Heart left ventricle (tissue), 16 donors: ENCODE results near the gene CTNND2. TPM values are rescaled to one million over a fixed set of nuclear protein-coding genes. Genes with fewer than 3 reads are reported as not detected.

ENCODE experiments used
- ATAC-seq, 4 donors: fragments of 200-7000 bp; cut with Tn5 transposase; one replicate each; pipeline ENCODE4 v1.9.1; 2020 to 2022; ENCODE audit warnings: moderate library complexity in 4 of 4, mild to moderate bottlenecking in 3 of 4, moderate number of reproducible peaks in 1 of 4
- DNase-seq, 5 donors: peaks; one replicate each; pipeline ENCODE4 v3.0.0-alpha.2; 2020
- H3K27ac ChIP-seq, 12 donors: fragments of 200-600 bp; sonication (generic) in 4 of 12; one replicate each; pipeline versions ENCODE4 v1.5.0 to v1.8.0; 2016 to 2022; ENCODE audit warnings: mild to moderate bottlenecking in 2 of 12
- H3K27me3 ChIP-seq, 9 donors: fragments of 200-600 bp; sonication (generic) in 2 of 9; one replicate each; pipeline versions ENCODE4 v1.5.1 to v1.8.0; 2016 to 2022; ENCODE audit warnings: mild to moderate bottlenecking in 3 of 9
- H3K36me3 ChIP-seq, 9 donors: fragments of 200-600 bp; sonication (generic) in 2 of 9; one replicate each; pipeline versions ENCODE4 v1.5.0 to v1.8.0; 2018 to 2022; ENCODE audit warnings: mild to moderate bottlenecking in 2 of 9
- H3K4me1 ChIP-seq, 12 donors: fragments of 200-600 bp; sonication (generic) in 4 of 12; one replicate each; pipeline versions ENCODE4 v1.5.0 to v1.8.0; 2016 to 2022; ENCODE audit warnings: mild to moderate bottlenecking in 3 of 12
- H3K4me3 ChIP-seq, 12 donors: fragments of 200-600 bp; sonication (generic) in 4 of 12; one replicate each; pipeline versions ENCODE4 v1.5.0 to v1.8.0; 2017 to 2022; ENCODE audit warnings: mild to moderate bottlenecking in 9 of 12, moderate library complexity in 4 of 12
- H3K9me3 ChIP-seq, 12 donors: fragments of 200-600 bp; sonication (generic) in 4 of 12; one replicate each; pipeline versions ENCODE4 v1.5.0 to v1.8.0; 2016 to 2022; ENCODE audit warnings: mild to moderate bottlenecking in 1 of 12
- CTCF ChIP-seq, 12 donors: fragments of 200-600 bp; sonication (generic) in 4 of 12; IDR thresholded peaks; one replicate each; pipeline versions ENCODE4 v1.5.0 to v1.8.0; 2018 to 2022; ENCODE audit warnings: antibody characterized with exemption in 12 of 12, mild to moderate bottlenecking in 5 of 12
- POLR2A ChIP-seq, 2 donors: fragments of 450-650 bp; IDR thresholded peaks; one replicate each; pipeline ENCODE4 v1.6.1; 2017; ENCODE audit warnings: antibody characterized with exemption in 2 of 2, mild to moderate bottlenecking in 2 of 2, moderate library complexity in 2 of 2
- WGBS, 4 donors: extraction: QIAGEN DNeasy Blood & Tissue Kit in 2 of 4; methylation state at CpG; one replicate each; pipeline versions ENCODE4 v1.1.5 to v1.1.7; 2013 to 2018; 5-methylcytosine and 5-hydroxymethylcytosine counted together
- intact Hi-C, 10 donors: fragments of 100-400 bp; cut with DNase I; formaldehyde crosslinking; loops; one replicate each; pipeline versions ENCODE4 v1.11.1 to v1.14.2; 2022
- polyA plus RNA-seq, 2 donors: library from polyadenylated mRNA; stranded (reverse); fragments of 200-250 nt; gene quantifications; one replicate each; pipeline ENCODE4 v1.2.3, GENCODE V29; 2013
- total RNA-seq, 9 donors: library from RNA; depleted of rRNA in 2 of 9; stranded (reverse); fragments of >200 nt in 2 of 9; fragmentation: NEBNext Ultra II Directional in 3 of 9; extraction: Animal tissue kit (Norgen Biotek cat#: 25700) in 3 of 9; gene quantifications; one replicate each; pipeline versions ENCODE4 v1.1.0 to v1.2.4, GENCODE V29; 2016 to 2023
- donor health status: ischemic (EF 13 %, LVEDD 7.1; RV severe dilation, severe dysfunction).
- donor health status: healthy with polysubstance abuse.
- donor health status: DM: no; HTN: yes; CAD: no.
- donor health status: DM: no; HTN: no; CAD: no.
- donor health status: ischemic (EF 25% LVEDD 6.9; RV normal size, moderate dysfunction).
- donor health status: ischemic (EF 25% LVEDD 5.7; RV mildly dilated, moderate dysfunction).
- donor health status: healthy.
- donor health status: DM: yes; HTN: yes; CAD: no.
- donor health status: ischemic (EF 35%, LVEDD 5.7; RV mildly dilated, moderate dysfunction).
- donor health status: nonischemic (EF 11% LVEDD 7.7; RV severe dilation, severe dysfunction).
- donor health status: DM: yes; HTN: yes; CAD: no.
- donor health status: PGD.
- donor health status: ischemic (EF 29% LVEDD 5.4; RV normal size, mild dysfunction).
- donor health status: nonischemic (EF 23%, LVEDD 6.1; RV moderate dilation, normal function).

The CTNND2 gene
- total and polyA plus RNA-seq, 11 donors = 4.0 to 36.8 (median 20.2) TPM

GRCh38 chr5:11491404-11492075 lies 412.7 kb downstream of the CTNND2 start:
- H3K27ac ChIP-seq = no peak overlapping the region
- DNase-seq = no peak
- no peak for ATAC-seq
- TF ChIP-seq POLR2A (IDR thresholded peaks at IDR 0.05) = no peak
- no peak for TF ChIP-seq CTCF (IDR thresholded peaks at IDR 0.05)
- no peaks in the 10 kb centered on the region for H3K36me3 ChIP-seq
- intact Hi-C loops = loop anchor here in 4 of 10 donors (10.0 kb wide), 1 partner anchor 227 kb away; no protein-coding TSS in a partner anchor
- H3K4me1 ChIP-seq = peaks cover 0 to 5% (median 0%) of the 10 kb centered on the region in 12 donors
- WGBS, 4 donors = 71 to 88% (median 81%) methylated on average over 7 of the region's 7 CpGs
- H3K4me3 ChIP-seq = no peak overlapping the region
- no peaks in the 10 kb centered on the region for H3K27me3 ChIP-seq
- H3K9me3 ChIP-seq = no peaks in the 10 kb centered on the region

GRCh38 chr5:11483630-11484029 lies 420.6 kb downstream of the CTNND2 start:
- Histone ChIP-seq H3K27ac (no peak overlapping the region), H3K27me3 (no peaks in the 10 kb centered on the region), H3K4me3 (no peak overlapping the region), H3K36me3 (no peaks in the 10 kb centered on the region), H3K4me1 (no peaks in the 10 kb centered on the region), H3K9me3 (no peaks in the 10 kb centered on the region)
- no peak for DNase-seq
- intact Hi-C loops = no loop called here
- 75 to 81% (median 77%) methylated on average over 5 of the region's 5 CpGs for WGBS, 4 donors
- TF ChIP-seq CTCF (IDR thresholded peaks at IDR 0.05) (no peak), POLR2A (IDR thresholded peaks at IDR 0.05) (no peak)
- ATAC-seq = no peak

GRCh38 chr5:11482011-11482410 lies 422.2 kb downstream of the CTNND2 start:
- H3K27me3 ChIP-seq = no peaks in the 10 kb centered on the region
- no peaks in the 10 kb centered on the region for H3K36me3 ChIP-seq
- no peak for ATAC-seq
- TF ChIP-seq POLR2A (IDR thresholded peaks at IDR 0.05) (no peak), CTCF (IDR thresholded peaks at IDR 0.05) (no peak)
- no peak overlapping the region for H3K4me3 ChIP-seq
- intact Hi-C loops = no loop called here
- H3K4me1 ChIP-seq = no peaks in the 10 kb centered on the region
- no peak overlapping the region for H3K27ac ChIP-seq
- H3K9me3 ChIP-seq = no peaks in the 10 kb centered on the region
- 78 to 88% (median 82%) methylated on average over 4 of the region's 4 CpGs for WGBS, 4 donors
- no peak for DNase-seq

GRCh38 chr5:11477786-11478185 lies 426.5 kb downstream of the CTNND2 start:
- no peak for DNase-seq
- intact Hi-C loops = no loop called here
- Histone ChIP-seq H3K36me3 (no peaks in the 10 kb centered on the region), H3K27me3 (no peaks in the 10 kb centered on the region), H3K4me3 (no peak overlapping the region), H3K4me1 (no peaks in the 10 kb centered on the region), H3K27ac (no peak overlapping the region), H3K9me3 (no peaks in the 10 kb centered on the region)
- no peak for ATAC-seq
- WGBS, 4 donors = 89 to 92% (median 92%) methylated on average over 3 of the region's 3 CpGs
- no peak for TF ChIP-seq POLR2A (IDR thresholded peaks at IDR 0.05)
- TF ChIP-seq CTCF (IDR thresholded peaks at IDR 0.05) = no peak
